M059J (cell line): ENCODE results near the gene FOXI1. TPM values are rescaled to one million over a fixed set of nuclear protein-coding genes. Genes with fewer than 3 reads are reported as not detected.
A peak's percentile ranks its signal among the peaks of the same experiment; 100 is the strongest.

Experiments
- DNase-seq: peaks from one replicate; pipeline ENCODE4 v3.0.0-alpha.2; 2012; ENCODE audit warnings: low read depth
- total RNA-seq: library from RNA; depleted of rRNA; stranded (reverse); fragments of >200 nt; shearing (Covaris generic); gene quantifications from 2 replicates; pipeline ENCODE4 v1.2.3, GENCODE V29; 2014; rRNA removed

The FOXI1 gene
- not detected in 2 replicates for total RNA-seq

- no peak for DNase-seq
Observed at GRCh38 chr5:170105642-170106611, at the start of gene FOXI1. Gene FOXI1 (plus strand): TSS chr5:170105897. CDS start chr5:170105958, 61 bp downstream.

GRCh38 chr5:170056561-170057267, 49.0 kb upstream of the FOXI1 start:
- DNase-seq: peak; percentile 93

DNA sequence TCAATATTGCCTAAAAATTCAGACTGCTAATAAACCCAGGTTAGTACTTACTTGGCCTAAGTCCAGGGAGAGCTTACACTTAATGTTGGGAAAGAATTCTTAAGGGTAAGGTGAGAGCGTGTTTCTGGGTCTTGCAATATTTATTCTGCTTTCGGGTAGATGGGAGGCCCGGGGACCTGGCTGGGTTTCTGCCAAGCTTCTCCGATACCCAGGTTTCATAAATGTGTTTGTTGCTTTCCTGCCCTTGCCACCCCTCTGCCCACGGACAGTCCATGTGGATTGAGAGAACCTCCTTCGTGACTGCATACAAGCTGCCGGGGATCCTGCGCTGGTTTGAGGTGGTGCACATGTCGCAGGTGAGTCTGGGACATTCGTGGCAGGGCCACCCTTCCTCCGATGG, 48.4 kb upstream of the FOXI1 start:
- no peak for DNase-seq

DNA sequence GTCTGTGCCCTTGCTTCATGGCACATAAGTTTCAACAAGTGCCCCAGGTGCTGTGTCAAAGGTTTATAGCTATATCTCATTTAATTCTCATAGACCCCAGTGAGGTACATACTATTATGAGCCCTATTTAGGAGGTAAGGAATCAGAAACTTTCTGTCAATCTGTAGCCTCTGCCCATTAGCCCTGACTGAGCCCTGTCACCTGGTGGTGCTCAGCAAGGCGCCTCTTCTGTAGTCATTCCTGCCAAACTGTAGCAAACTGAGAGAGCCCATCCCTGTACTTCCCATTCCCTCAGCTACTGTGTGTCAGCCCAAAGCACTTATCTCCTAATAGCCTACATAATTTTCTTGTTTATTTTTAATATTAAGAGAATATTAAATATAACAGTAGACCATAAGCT, 46.5 kb upstream of the FOXI1 start:
- no peak for DNase-seq

DNA sequence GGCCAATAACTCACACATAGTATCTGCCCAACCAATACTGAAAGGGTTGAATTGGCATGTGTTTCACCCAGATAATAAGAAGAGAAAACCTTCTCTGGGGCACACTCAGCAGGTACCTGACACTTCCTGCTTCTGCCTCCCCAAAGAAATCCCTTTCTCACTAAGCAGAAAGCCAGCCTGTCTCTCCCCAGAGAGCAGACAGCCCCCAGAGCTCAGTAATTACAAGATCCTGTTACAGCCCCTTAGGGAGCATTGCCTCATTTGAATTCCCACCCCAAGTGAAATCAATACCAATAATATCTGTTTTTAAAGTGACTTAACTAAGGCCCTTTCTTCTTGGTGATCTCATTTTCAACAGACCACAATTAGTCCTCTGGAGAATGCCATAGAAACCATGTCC, 38.5 kb upstream of the FOXI1 start:
- no peak for DNase-seq

DNA sequence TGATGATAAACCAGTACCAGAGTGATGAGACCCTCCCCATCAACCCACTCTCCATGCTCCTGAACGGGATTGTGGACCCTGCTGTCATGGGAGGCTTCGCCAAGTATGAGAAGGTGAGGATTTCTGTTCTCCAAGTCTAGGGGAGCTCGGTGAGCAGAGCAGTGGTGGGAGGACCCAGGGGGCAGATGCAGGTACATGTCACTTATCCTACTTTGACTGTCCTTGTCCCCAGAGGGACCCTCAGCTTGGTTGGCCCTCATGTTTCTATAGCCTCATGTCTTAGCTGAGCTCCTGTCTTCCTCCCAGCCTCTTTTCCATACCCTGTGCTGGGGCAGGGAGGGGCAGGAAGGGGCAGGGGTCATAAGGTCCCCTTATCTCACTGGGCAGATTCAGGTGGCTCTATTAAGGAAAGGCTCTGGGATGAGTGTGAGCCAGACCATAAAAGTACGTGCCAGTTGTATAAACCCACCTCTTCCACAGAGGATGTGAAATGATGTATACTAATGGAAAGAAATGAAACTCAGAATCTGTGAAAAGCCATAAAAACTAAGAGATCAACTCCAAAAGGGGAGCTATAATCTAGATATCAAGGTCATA, 38.0 kb upstream of the FOXI1 start:
- DNase-seq: no peak

GRCh38 chr5:170069512-170069911, 36.2 kb upstream of the FOXI1 start:
- no peak for DNase-seq

DNA sequence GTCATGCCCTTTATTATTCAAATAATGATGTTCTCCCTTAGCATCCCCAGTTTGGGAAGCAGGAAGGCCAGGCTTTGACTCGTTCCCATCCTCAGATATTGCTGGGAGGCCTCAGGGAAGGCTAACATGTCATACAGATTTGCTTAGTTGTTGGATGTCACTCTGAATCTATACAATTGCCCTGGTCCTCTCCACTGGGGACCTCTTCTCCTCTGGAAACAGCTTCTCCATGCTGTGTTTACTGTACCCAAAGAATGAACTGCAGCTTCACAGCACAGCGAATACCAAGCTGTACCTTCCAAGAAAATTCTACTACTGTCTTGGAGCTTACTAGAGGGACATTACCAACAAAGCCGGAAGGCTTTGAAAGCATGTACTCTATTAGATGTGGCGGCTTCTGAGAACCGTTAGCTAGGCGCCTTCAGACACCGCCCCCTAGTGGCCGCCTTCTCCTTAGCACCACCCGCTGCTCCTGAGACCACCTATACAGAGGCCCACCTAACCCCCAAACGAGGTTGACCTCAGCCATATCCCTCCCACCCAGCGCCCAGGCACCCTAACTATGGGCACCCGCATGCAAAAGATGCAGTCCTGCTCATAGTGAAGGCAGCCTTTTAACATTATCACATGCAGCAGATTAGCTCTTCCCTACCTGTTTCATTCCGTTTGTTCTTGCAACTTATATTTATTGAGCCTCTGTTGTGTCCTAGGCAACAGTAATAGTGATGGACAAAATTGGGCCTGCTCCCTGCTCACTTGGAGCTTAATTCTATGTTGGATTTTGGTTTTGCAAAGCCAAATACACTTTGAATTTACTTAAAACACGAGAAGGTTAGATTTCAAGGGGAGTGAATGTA, 34.9 kb upstream of the FOXI1 start:
- no peak for DNase-seq

- DNase-seq: no peak
Observed at GRCh38 chr5:170071748-170072147, 33.9 kb upstream of the FOXI1 start.

- no peak for DNase-seq
Observed at GRCh38 chr5:170075696-170076095, 30.0 kb upstream of the FOXI1 start.

DNA sequence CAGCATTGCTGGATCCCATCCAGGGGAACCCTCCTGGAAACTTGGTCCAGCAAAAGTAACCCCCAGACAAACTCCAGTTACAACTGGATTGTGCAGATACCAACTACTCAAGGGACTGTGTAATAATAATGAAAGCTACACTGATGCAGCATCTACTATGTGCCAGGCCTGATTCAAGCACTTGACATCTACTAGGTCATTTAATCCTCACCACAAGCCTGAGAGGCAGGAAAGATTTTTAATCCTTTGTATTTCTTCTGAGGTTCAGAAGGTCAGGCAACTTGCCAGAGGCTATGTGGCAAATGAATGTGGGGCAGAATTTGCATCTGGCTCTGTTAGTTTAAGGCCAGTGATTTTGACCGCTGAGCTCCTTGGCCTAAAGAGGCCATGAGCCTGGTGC, 29.5 kb upstream of the FOXI1 start:
- DNase-seq: peak; percentile 58

GRCh38 chr5:170076739-170077138, 29.0 kb upstream of the FOXI1 start:
- no peak for DNase-seq

DNA sequence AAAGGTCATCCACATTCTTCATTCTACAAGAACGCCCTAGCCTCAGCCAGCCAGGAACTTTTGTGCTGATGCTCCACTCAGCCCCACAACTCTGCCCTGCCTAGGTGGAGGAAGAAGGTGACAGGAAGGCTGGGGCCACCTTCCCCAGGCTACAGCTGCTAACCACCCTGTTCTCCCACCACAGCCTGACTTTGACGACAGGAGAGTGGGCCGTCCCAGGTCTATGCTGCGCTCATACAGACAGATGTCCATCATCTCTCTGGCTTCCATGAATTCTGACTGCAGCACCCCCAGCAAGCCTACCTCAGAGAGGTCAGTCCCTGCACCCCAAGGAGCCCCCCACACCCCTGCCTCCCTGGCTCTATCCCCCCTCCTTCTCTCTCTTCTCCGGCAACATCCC, 28.2 kb upstream of the FOXI1 start:
- DNase-seq: no peak

DNA sequence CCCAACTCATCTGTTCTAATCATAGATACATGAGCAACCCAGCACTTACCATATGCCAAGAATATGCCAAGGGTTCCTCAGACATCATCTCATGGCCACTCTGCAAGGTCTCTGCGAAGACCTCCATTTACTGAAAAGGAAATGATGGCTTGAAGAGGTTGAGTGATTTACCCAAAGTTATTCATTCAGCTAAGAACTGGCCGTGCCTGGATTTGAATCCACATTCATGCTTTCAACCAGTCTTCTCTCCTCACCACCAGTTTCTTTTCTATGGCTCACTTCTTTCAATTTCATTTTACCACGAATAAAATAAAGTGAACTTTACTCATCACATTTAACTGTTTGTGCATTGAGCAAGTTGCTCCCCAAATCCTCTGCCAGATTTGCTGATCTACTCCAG, 27.2 kb upstream of the FOXI1 start:
- DNase-seq: no peak

DNA sequence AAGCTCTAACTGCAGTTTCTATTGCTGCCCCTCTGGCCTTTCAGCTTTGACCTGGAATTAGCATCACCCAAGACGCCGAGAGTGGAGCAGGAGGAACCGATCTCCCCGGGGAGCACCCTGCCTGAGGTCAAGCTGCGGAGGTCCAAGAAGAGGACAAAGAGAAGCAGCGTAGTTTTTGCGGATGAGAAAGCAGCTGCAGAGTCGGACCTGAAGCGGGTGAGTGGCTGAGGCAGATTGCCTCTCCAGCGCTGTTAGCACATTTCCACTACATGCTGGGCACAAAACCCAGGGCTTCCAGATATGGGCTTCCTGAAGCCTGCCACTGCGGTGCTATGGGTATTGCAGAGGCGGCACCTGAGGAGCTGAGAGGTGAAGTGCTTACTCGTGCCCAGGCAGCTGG, 26.8 kb upstream of the FOXI1 start:
- no peak for DNase-seq

GRCh38 chr5:170080217-170080616, 25.5 kb upstream of the FOXI1 start:
- no peak for DNase-seq

GRCh38 chr5:170080786-170081445, 24.8 kb upstream of the FOXI1 start:
- no peak for DNase-seq

DNA sequence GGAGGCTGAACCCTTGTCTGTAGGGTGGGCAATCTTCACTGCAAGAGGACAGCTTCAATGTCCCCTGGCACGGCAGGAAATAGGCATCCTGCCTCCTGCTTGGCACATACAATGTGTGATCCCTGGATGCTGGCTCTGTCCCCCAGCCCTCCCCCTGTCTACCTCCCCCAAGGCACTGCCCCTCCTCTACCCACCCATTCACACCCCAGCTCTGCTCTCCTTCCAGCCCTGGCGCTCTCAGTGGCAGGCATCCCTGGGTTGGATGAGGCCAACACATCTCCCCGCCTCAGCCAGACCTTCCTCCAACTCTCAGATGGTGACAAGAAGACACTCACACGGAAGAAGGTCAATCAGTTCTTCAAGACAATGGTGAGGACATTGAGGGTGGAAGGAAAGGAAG, 24.1 kb upstream of the FOXI1 start:
- no peak for DNase-seq

- no peak for DNase-seq
Observed at GRCh38 chr5:170082701-170083100, 23.0 kb upstream of the FOXI1 start.

DNA sequence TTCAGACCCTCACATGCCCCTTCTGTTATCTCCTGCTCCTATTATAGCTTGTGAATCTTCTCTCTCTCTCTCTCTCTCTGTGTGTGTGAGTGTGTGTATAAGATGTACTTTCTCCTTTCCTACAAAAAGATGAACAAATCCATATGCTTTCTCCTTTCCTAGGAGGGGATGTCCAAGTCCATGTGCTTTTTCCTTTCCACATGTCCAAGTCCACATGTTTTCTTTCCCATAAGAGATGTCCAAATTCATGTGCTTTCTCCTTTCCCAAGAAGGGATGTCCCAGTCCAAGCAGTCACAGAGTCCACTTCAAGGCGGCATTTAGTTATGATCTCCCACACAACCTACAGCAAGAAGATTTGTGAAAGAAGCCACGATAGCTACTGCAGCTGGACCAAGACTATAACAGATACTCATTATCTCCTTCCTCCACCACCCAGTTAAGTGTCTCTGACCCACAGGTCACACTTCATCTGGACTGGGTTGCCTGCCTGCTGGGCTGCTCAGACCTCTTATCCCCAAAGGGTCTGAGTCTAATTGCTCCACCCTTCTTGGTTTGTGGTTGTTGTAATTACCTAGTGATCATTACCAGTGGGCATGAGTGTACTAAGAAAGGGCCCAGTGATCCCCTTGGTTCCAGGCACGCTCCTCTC, 18.4 kb upstream of the FOXI1 start:
- no peak for DNase-seq
